Measurements from ENCODE around the gene SERINC5.

Gene SERINC5

DNA sequence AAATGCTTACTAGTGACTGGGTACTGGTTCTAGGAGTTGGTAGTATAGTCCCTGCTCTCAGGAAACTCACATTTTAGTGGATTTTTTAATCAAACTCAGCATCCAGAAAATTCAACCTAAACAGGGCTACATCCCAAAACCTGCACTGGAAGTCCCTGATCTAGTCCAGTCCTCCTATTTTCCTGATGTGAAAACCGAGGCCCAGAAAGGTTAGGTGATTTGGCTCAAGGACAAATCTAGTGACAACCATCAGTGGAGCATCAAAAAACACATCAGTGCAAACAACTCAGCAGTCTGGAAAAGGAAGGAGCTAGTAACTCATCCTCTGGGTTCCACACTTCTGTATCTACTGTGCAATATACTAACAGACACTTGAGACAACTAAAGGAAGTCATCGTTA, 38.2 kb downstream of the SERINC5 start:
- Histone ChIP-seq H3K4me1 (ENCODE audit: control insufficient read depth in 1 of 2, insufficient read depth in 1 of 2, low read depth in 1 of 2, low read length in 1 of 2) (peaks cover 23 to 34% of the 10 kb centered on the region in 2 experiments), H3K36me3 (no peaks in the 10 kb centered on the region), H3K27ac (no peak overlapping the region), H3K9me3 (no peaks in the 10 kb centered on the region), H3K4me3 (ENCODE audit: low read depth in 1 of 2, low read length in 1 of 2) (no peak overlapping the region), H3K27me3 (no peaks in the 10 kb centered on the region)
- TF ChIP-seq, protein P1, sequence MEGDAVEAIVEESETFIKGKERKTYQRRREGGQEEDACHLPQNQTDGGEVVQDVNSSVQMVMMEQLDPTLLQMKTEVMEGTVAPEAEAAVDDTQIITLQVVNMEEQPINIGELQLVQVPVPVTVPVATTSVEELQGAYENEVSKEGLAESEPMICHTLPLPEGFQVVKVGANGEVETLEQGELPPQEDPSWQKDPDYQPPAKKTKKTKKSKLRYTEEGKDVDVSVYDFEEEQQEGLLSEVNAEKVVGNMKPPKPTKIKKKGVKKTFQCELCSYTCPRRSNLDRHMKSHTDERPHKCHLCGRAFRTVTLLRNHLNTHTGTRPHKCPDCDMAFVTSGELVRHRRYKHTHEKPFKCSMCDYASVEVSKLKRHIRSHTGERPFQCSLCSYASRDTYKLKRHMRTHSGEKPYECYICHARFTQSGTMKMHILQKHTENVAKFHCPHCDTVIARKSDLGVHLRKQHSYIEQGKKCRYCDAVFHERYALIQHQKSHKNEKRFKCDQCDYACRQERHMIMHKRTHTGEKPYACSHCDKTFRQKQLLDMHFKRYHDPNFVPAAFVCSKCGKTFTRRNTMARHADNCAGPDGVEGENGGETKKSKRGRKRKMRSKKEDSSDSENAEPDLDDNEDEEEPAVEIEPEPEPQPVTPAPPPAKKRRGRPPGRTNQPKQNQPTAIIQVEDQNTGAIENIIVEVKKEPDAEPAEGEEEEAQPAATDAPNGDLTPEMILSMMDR (IDR thresholded peaks at IDR 0.05), result no peak

DNA sequence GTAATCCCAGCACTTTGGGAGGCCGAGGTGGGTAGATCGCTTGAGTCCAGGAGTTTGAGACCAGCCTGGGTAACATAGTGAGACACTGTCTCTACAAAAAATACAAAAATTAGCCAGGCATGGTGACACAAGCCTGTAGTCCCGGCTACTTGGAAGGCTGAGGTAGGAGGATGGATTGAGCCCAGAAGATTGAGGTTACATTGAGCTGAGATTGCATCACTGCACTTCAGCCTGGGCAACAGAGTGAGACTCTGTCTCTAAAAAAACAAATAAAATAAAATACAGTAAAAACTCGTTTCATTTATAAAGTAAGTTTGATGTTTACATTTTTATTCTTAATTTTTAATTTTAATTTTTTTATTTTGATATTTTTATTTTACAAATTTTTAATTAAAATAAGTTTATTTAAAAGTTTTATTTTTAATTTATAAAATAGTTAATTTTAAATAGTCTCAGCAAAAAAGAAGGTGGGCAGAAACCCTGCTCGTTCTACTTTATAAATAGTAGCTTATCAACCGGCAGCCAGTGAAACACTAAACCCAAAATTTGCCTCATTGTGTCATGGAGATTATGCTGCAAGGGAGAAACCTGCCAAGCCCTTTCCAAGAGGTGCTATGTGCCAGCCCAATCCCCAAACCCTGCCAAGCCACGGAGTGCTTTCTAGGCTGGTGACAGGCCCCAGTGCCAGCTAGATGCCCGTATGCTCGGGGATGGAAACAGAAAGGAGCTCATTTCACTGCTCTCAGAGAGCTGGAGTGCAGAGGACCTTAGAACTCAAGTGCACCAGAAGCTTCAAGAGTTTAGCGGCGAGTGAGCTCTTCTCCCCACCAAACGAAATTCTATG, 38.9 kb downstream of the SERINC5 start:
- Histone ChIP-seq H3K4me3 (ENCODE audit: low read depth in 1 of 2, low read length in 1 of 2) (no peak overlapping the region), H3K4me1 (ENCODE audit: control insufficient read depth in 1 of 2, insufficient read depth in 1 of 2, low read depth in 1 of 2, low read length in 1 of 2) (peaks cover 30 to 41% of the 10 kb centered on the region in 2 experiments), H3K27me3 (no peaks in the 10 kb centered on the region), H3K27ac (no peak overlapping the region), H3K9me3 (no peaks in the 10 kb centered on the region), H3K36me3 (no peaks in the 10 kb centered on the region)
- TF ChIP-seq, protein P1 (IDR thresholded peaks at IDR 0.05), result no peak

DNA sequence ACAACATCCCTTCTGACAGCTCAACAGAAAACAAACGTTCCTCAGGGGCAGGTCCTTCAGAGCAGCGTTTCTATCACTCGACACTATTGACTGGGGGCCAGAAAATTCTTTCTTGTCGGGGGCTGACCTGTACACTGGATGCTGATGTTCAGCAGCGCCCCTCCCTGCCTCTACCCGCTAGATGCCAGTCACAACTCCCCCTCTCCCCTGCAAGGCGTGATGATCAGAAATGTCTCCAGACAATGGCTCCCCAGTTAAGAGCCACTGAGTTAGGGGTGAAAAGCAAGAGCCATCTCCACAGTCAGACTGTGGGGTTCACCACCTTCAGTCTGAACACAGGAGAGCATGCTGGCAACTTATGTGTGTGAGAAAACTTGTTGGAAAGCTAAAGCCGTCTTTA, 39.8 kb downstream of the SERINC5 start:
- TF ChIP-seq, protein P1 (IDR thresholded peaks at IDR 0.05), result no peak
- Histone ChIP-seq H3K4me3 (ENCODE audit: low read depth in 1 of 2, low read length in 1 of 2) (no peak overlapping the region), H3K4me1 (ENCODE audit: control insufficient read depth in 1 of 2, insufficient read depth in 1 of 2, low read depth in 1 of 2, low read length in 1 of 2) (peaks cover 32 to 44% of the 10 kb centered on the region in 2 experiments), H3K27me3 (no peaks in the 10 kb centered on the region), H3K27ac (peak overlapping the region; percentile 62), H3K36me3 (no peaks in the 10 kb centered on the region), H3K9me3 (no peaks in the 10 kb centered on the region)

DNA sequence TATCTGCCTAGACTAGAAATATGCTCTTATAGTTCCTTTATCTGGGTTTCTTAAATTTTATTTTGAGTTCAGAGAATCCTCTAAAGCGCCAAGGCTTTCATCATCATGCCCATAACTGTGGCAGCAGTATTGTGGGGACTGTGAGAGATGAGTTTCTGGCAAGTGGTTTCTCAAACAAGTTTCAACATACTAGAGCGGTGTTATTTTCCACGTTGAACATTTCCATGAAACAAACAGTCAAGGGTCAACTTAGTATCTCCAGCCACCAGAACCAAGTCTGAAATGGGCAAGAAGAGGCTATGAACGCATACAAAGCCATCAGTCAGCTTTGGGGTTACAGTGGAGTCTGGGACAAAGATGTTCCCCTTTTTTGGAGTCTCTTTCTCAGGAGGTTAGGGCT, 40.3 kb downstream of the SERINC5 start:
- H3K9me3 ChIP-seq, result no peaks in the 10 kb centered on the region
- no peaks in the 10 kb centered on the region for H3K36me3 ChIP-seq
- peaks cover 32 to 44% of the 10 kb centered on the region in 2 experiments for H3K4me1 ChIP-seq (ENCODE audit: control insufficient read depth in 1 of 2, insufficient read depth in 1 of 2, low read depth in 1 of 2, low read length in 1 of 2)
- no peak overlapping the region for H3K4me3 ChIP-seq (ENCODE audit: low read depth in 1 of 2, low read length in 1 of 2)
- TF ChIP-seq, protein P1 (IDR thresholded peaks at IDR 0.05), result no peak
- H3K27me3 ChIP-seq, result no peaks in the 10 kb centered on the region
- H3K27ac ChIP-seq, result peak overlapping the region; percentile 62

DNA sequence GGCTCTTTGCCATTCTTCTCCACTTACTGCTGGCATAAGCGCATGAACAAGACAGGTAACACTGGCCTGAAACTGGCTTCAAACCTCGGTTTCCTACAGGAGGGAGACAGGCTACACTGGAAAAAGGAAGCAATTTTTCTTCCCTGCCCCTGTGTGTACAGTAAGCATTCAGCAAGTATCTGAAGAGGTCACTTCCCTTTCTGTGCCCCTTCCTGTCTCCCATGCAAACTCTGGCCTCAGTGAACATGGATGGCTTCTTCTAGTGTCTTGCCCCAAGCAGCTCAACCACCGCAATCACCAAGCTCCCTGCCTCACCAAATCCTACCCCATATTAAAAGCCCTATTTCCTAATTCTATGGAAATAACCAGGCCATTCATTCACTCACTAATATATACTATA, 42.4 kb downstream of the SERINC5 start:
- TF ChIP-seq, protein P1 (IDR thresholded peaks at IDR 0.05), result no peak
- no peaks in the 10 kb centered on the region for H3K27me3 ChIP-seq
- H3K36me3 ChIP-seq, result no peaks in the 10 kb centered on the region
- peak overlapping the region; percentile 61 for H3K27ac ChIP-seq
- no peak overlapping the region for H3K4me3 ChIP-seq (ENCODE audit: low read depth in 1 of 2, low read length in 1 of 2)
- H3K9me3 ChIP-seq, result no peaks in the 10 kb centered on the region
- H3K4me1 ChIP-seq (ENCODE audit: control insufficient read depth in 1 of 2, insufficient read depth in 1 of 2, low read depth in 1 of 2, low read length in 1 of 2), result peaks cover 32 to 44% of the 10 kb centered on the region in 2 experiments
